ENCODE results near the gene KMT2C.
"Not testable (repeated sequence)": the region's sequence is repeated elsewhere in the genome, so short reads cannot be mapped to it uniquely, and the experiment has no call there.

KMT2C gene

GRCh38 chr7:152376716-152377484 is 58.9 kb downstream of the KMT2C start:
- H3K27ac ChIP-seq (ENCODE audit: insufficient read depth in 1 of 2, low read depth in 1 of 2, low read length in 2 of 2, poor library complexity in 1 of 2, severe bottlenecking in 2 of 2); CTCF ChIA-PET; H3K4me1 ChIP-seq (ENCODE audit: control extremely low read depth in 1 of 4, control insufficient read depth in 4 of 4, insufficient read depth in 4 of 4, low read length in 3 of 4); DNase-seq; H3K4me3 ChIP-seq (ENCODE audit: control insufficient read depth in 1 of 7, extremely low read depth in 1 of 7, insufficient read depth in 4 of 7, low read depth in 2 of 7, low read length in 6 of 7); POLR2A ChIA-PET; H3K27me3 ChIP-seq (replicated peaks in 2 of 5; ENCODE audit: control insufficient read depth in 4 of 5, insufficient read depth in 5 of 5, low read length in 4 of 5); H3K36me3 ChIP-seq (ENCODE audit: control insufficient read depth in 4 of 4, insufficient read depth in 4 of 4, low read length in 3 of 4): not testable (repeated sequence)
- peaks cover 5 to 37% (median 12%) of the 10 kb centered on the region in 5 experiments for H3K9me3 ChIP-seq (ENCODE audit: control extremely low read depth in 1 of 5, control insufficient read depth in 4 of 5, insufficient read depth in 2 of 5, low read depth in 1 of 5, low read length in 4 of 5)
- 90% methylated on average over 3 of the region's 8 CpGs for WGBS (ENCODE audit: insufficient coverage)

- no peak overlapping the region for H3K27ac ChIP-seq (ENCODE audit: insufficient read depth in 1 of 2, low read depth in 1 of 2, low read length in 2 of 2, poor library complexity in 1 of 2, severe bottlenecking in 2 of 2)
- CTCF ChIA-PET = interaction anchor here (1.5 kb wide), 1 partner anchor 22 kb away, joined by 3 read pairs; no protein-coding TSS in a partner anchor
- peaks cover 0 to 3% (median under 1%) of the 10 kb centered on the region in 4 experiments for H3K4me1 ChIP-seq (ENCODE audit: control extremely low read depth in 1 of 4, control insufficient read depth in 4 of 4, insufficient read depth in 4 of 4, low read length in 3 of 4)
- POLR2A ChIA-PET = no interaction called here
- no peak overlapping the region for H3K4me3 ChIP-seq (ENCODE audit: control insufficient read depth in 1 of 7, extremely low read depth in 1 of 7, insufficient read depth in 4 of 7, low read depth in 2 of 7, low read length in 6 of 7)
- H3K9me3 ChIP-seq (ENCODE audit: control extremely low read depth in 1 of 5, control insufficient read depth in 4 of 5, insufficient read depth in 2 of 5, low read depth in 1 of 5, low read length in 4 of 5) = peaks cover 1 to 15% (median 3%) of the 10 kb centered on the region in 5 experiments
- no peaks in the 10 kb centered on the region for H3K27me3 ChIP-seq (replicated peaks in 2 of 5; ENCODE audit: control insufficient read depth in 4 of 5, insufficient read depth in 5 of 5, low read length in 4 of 5)
- peaks cover 0 to 7% (median 4%) of the 10 kb centered on the region in 4 experiments for H3K36me3 ChIP-seq (ENCODE audit: control insufficient read depth in 4 of 4, insufficient read depth in 4 of 4, low read length in 3 of 4)
- no peak for DNase-seq
Measured at GRCh38 chr7:152370297-152370696, 65.5 kb downstream of the KMT2C start.

GRCh38 chr7:152369518-152369917 is 66.3 kb downstream of the KMT2C start:
- ChIA-PET POLR2A (no interaction called here), CTCF (interaction anchor here (1.5 kb wide), 1 partner anchor 23 kb away, joined by 3 read pairs; no protein-coding TSS in a partner anchor)
- H3K36me3 ChIP-seq (ENCODE audit: control insufficient read depth in 4 of 4, insufficient read depth in 4 of 4, low read length in 3 of 4) = peaks cover 0 to 7% (median 4%) of the 10 kb centered on the region in 4 experiments
- peaks cover 0 to 3% (median under 1%) of the 10 kb centered on the region in 4 experiments for H3K4me1 ChIP-seq (ENCODE audit: control extremely low read depth in 1 of 4, control insufficient read depth in 4 of 4, insufficient read depth in 4 of 4, low read length in 3 of 4)
- no peak overlapping the region for H3K27ac ChIP-seq (ENCODE audit: insufficient read depth in 1 of 2, low read depth in 1 of 2, low read length in 2 of 2, poor library complexity in 1 of 2, severe bottlenecking in 2 of 2)
- peaks cover 1 to 15% (median 3%) of the 10 kb centered on the region in 5 experiments for H3K9me3 ChIP-seq (ENCODE audit: control extremely low read depth in 1 of 5, control insufficient read depth in 4 of 5, insufficient read depth in 2 of 5, low read depth in 1 of 5, low read length in 4 of 5)
- no peak overlapping the region for H3K4me3 ChIP-seq (ENCODE audit: control insufficient read depth in 1 of 7, extremely low read depth in 1 of 7, insufficient read depth in 4 of 7, low read depth in 2 of 7, low read length in 6 of 7)
- 45% methylated on average over 2 of the region's 3 CpGs for WGBS (ENCODE audit: insufficient coverage)
- no peaks in the 10 kb centered on the region for H3K27me3 ChIP-seq (replicated peaks in 2 of 5; ENCODE audit: control insufficient read depth in 4 of 5, insufficient read depth in 5 of 5, low read length in 4 of 5)
- DNase-seq = peak in 2 of 3 donors; percentile 48 to 57

- CTCF ChIA-PET = interaction anchor here (0.7 to 1.2 kb wide), 3 partner anchors 9 to 25 kb away, joined by 3 to 4 read pairs (median 3); no protein-coding TSS in a partner anchor
Measured at GRCh38 chr7:152367170-152367569, 68.6 kb downstream of the KMT2C start.

GRCh38 chr7:152366662-152367061 is 69.1 kb downstream of the KMT2C start:
- no peak overlapping the region for H3K4me3 ChIP-seq (ENCODE audit: control insufficient read depth in 1 of 7, extremely low read depth in 1 of 7, insufficient read depth in 4 of 7, low read depth in 2 of 7, low read length in 6 of 7)
- CTCF ChIA-PET = interaction anchor here (0.7 to 1.2 kb wide), 3 partner anchors 9 to 26 kb away, joined by 3 to 4 read pairs (median 3); no protein-coding TSS in a partner anchor
- POLR2A ChIA-PET = no interaction called here
- H3K4me1 ChIP-seq (ENCODE audit: control extremely low read depth in 1 of 4, control insufficient read depth in 4 of 4, insufficient read depth in 4 of 4, low read length in 3 of 4) = peaks cover 0 to 3% (median under 1%) of the 10 kb centered on the region in 4 experiments
- DNase-seq = no peak
- WGBS (ENCODE audit: insufficient coverage) = 97% methylated on average over 31 of the region's 32 CpGs
- H3K27ac ChIP-seq (ENCODE audit: insufficient read depth in 1 of 2, low read depth in 1 of 2, low read length in 2 of 2, poor library complexity in 1 of 2, severe bottlenecking in 2 of 2) = no peak overlapping the region
- H3K27me3 ChIP-seq (replicated peaks in 2 of 5; ENCODE audit: control insufficient read depth in 4 of 5, insufficient read depth in 5 of 5, low read length in 4 of 5) = no peaks in the 10 kb centered on the region
- peaks cover 0 to 2% (median 0%) of the 10 kb centered on the region in 5 experiments for H3K9me3 ChIP-seq (ENCODE audit: control extremely low read depth in 1 of 5, control insufficient read depth in 4 of 5, insufficient read depth in 2 of 5, low read depth in 1 of 5, low read length in 4 of 5)
- H3K36me3 ChIP-seq (ENCODE audit: control insufficient read depth in 4 of 4, insufficient read depth in 4 of 4, low read length in 3 of 4) = peaks cover 0 to 7% (median 4%) of the 10 kb centered on the region in 4 experiments

More at GRCh38 chr7:152367170-152367569, 68.6 kb downstream of the KMT2C start:
- POLR2A ChIA-PET = no interaction called here
- DNase-seq = no peak
- Histone ChIP-seq H3K4me1 (ENCODE audit: control extremely low read depth in 1 of 4, control insufficient read depth in 4 of 4, insufficient read depth in 4 of 4, low read length in 3 of 4) (peaks cover 0 to 3% (median under 1%) of the 10 kb centered on the region in 4 experiments), H3K4me3 (ENCODE audit: control insufficient read depth in 1 of 7, extremely low read depth in 1 of 7, insufficient read depth in 4 of 7, low read depth in 2 of 7, low read length in 6 of 7) (no peak overlapping the region), H3K27me3 (replicated peaks in 2 of 5; ENCODE audit: control insufficient read depth in 4 of 5, insufficient read depth in 5 of 5, low read length in 4 of 5) (no peaks in the 10 kb centered on the region), H3K36me3 (ENCODE audit: control insufficient read depth in 4 of 4, insufficient read depth in 4 of 4, low read length in 3 of 4) (peaks cover 0 to 7% (median 4%) of the 10 kb centered on the region in 4 experiments), H3K27ac (ENCODE audit: insufficient read depth in 1 of 2, low read depth in 1 of 2, low read length in 2 of 2, poor library complexity in 1 of 2, severe bottlenecking in 2 of 2) (no peak overlapping the region), H3K9me3 (ENCODE audit: control extremely low read depth in 1 of 5, control insufficient read depth in 4 of 5, insufficient read depth in 2 of 5, low read depth in 1 of 5, low read length in 4 of 5) (peaks cover 0 to 6% (median 2%) of the 10 kb centered on the region in 5 experiments)
- WGBS (ENCODE audit: insufficient coverage) = 96% methylated on average over 7 of the region's 8 CpGs

- DNase-seq = no peak
- H3K4me3 ChIP-seq (ENCODE audit: control insufficient read depth in 1 of 7, extremely low read depth in 1 of 7, insufficient read depth in 4 of 7, low read depth in 2 of 7, low read length in 6 of 7) = no peak overlapping the region
- POLR2A ChIA-PET = no interaction called here
- H3K4me1 ChIP-seq (ENCODE audit: control extremely low read depth in 1 of 4, control insufficient read depth in 4 of 4, insufficient read depth in 4 of 4, low read length in 3 of 4) = peaks cover 0 to 3% (median under 1%) of the 10 kb centered on the region in 4 experiments
- H3K9me3 ChIP-seq (ENCODE audit: control extremely low read depth in 1 of 5, control insufficient read depth in 4 of 5, insufficient read depth in 2 of 5, low read depth in 1 of 5, low read length in 4 of 5) = no peaks in the 10 kb centered on the region
- no peak overlapping the region for H3K27ac ChIP-seq (ENCODE audit: insufficient read depth in 1 of 2, low read depth in 1 of 2, low read length in 2 of 2, poor library complexity in 1 of 2, severe bottlenecking in 2 of 2)
- CTCF ChIA-PET = no interaction called here
- 93% methylated on average over 2 of the region's 6 CpGs for WGBS (ENCODE audit: insufficient coverage)
- H3K27me3 ChIP-seq (replicated peaks in 2 of 5; ENCODE audit: control insufficient read depth in 4 of 5, insufficient read depth in 5 of 5, low read length in 4 of 5) = no peaks in the 10 kb centered on the region
- H3K36me3 ChIP-seq (ENCODE audit: control insufficient read depth in 4 of 4, insufficient read depth in 4 of 4, low read length in 3 of 4) = peaks cover 0 to 7% (median 4%) of the 10 kb centered on the region in 4 experiments
Measured at GRCh38 chr7:152365982-152366603, 69.7 kb downstream of the KMT2C start.

GRCh38 chr7:152363798-152364197 is 72.0 kb downstream of the KMT2C start:
- CTCF ChIA-PET = interaction anchor here (1.0 to 1.7 kb wide), 3 partner anchors 11 to 26 kb away, joined by 3 to 4 read pairs (median 3); no protein-coding TSS in a partner anchor
- 80% methylated on average over 1 of the region's 1 CpG for WGBS (ENCODE audit: insufficient coverage)

More at GRCh38 chr7:152363798-152364197, 72.0 kb downstream of the KMT2C start:
- Histone ChIP-seq H3K27me3 (replicated peaks in 2 of 5; ENCODE audit: control insufficient read depth in 4 of 5, insufficient read depth in 5 of 5, low read length in 4 of 5) (no peaks in the 10 kb centered on the region), H3K27ac (ENCODE audit: insufficient read depth in 1 of 2, low read depth in 1 of 2, low read length in 2 of 2, poor library complexity in 1 of 2, severe bottlenecking in 2 of 2) (no peak overlapping the region), H3K9me3 (ENCODE audit: control extremely low read depth in 1 of 5, control insufficient read depth in 4 of 5, insufficient read depth in 2 of 5, low read depth in 1 of 5, low read length in 4 of 5) (no peaks in the 10 kb centered on the region), H3K4me1 (ENCODE audit: control extremely low read depth in 1 of 4, control insufficient read depth in 4 of 4, insufficient read depth in 4 of 4, low read length in 3 of 4) (no peaks in the 10 kb centered on the region), H3K36me3 (ENCODE audit: control insufficient read depth in 4 of 4, insufficient read depth in 4 of 4, low read length in 3 of 4) (peaks cover 0 to 7% (median 4%) of the 10 kb centered on the region in 4 experiments), H3K4me3 (ENCODE audit: control insufficient read depth in 1 of 7, extremely low read depth in 1 of 7, insufficient read depth in 4 of 7, low read depth in 2 of 7, low read length in 6 of 7) (no peak overlapping the region)
- POLR2A ChIA-PET = no interaction called here
- DNase-seq = no peak

Measured in common myeloid progenitor, CD34-positive (primary cell).